ENCODE results near the gene PRDM7. TPM values are rescaled to one million over a fixed set of nuclear protein-coding genes. Genes with fewer than 3 reads are reported as not detected.

Gene PRDM7
- total and polyA plus RNA-seq, 9 donors: 0.19 TPM; not detected in 8

GRCh38 chr16:90040152-90041023 lies 36.7 kb downstream of the PRDM7 start:
- WGBS (ENCODE audit: insufficient coverage): 93% methylated on average over 29 of the region's 29 CpGs
- Histone ChIP-seq H3K4me1 (ENCODE audit: control insufficient read depth, insufficient read depth, low read length) (no peaks in the 10 kb centered on the region), H3K4me3 (ENCODE audit: low read length) (no peak overlapping the region), H3K9me3 (replicated peaks; ENCODE audit: control insufficient read depth, low read depth, low read length) (no peaks in the 10 kb centered on the region), H3K27ac (ENCODE audit: low read length) (no peak overlapping the region), H3K36me3 (ENCODE audit: control insufficient read depth, insufficient read depth, low read length) (peaks cover 81% of the 10 kb centered on the region), H3K27me3 (ENCODE audit: control insufficient read depth, insufficient read depth, low read length) (no peaks in the 10 kb centered on the region)
- DNase-seq: no peak

GRCh38 chr16:90037276-90037675 lies 39.9 kb downstream of the PRDM7 start:
- WGBS (ENCODE audit: insufficient coverage): 52% methylated on average over 9 of the region's 12 CpGs
- Histone ChIP-seq H3K36me3 (ENCODE audit: control insufficient read depth, insufficient read depth, low read length) (peaks cover 63% of the 10 kb centered on the region), H3K4me1 (ENCODE audit: control insufficient read depth, insufficient read depth, low read length) (no peaks in the 10 kb centered on the region), H3K4me3 (ENCODE audit: low read length) (no peak overlapping the region), H3K9me3 (replicated peaks; ENCODE audit: control insufficient read depth, low read depth, low read length) (no peaks in the 10 kb centered on the region), H3K27me3 (ENCODE audit: control insufficient read depth, insufficient read depth, low read length) (no peaks in the 10 kb centered on the region), H3K27ac (ENCODE audit: low read length) (no peak overlapping the region)
- DNase-seq: peak; percentile 55

GRCh38 chr16:90035902-90036301 lies 41.2 kb downstream of the PRDM7 start:
- H3K36me3 ChIP-seq (ENCODE audit: control insufficient read depth, insufficient read depth, low read length): peaks cover 62% of the 10 kb centered on the region
- WGBS (ENCODE audit: insufficient coverage): 79% methylated on average over 3 of the region's 5 CpGs
- no peaks in the 10 kb centered on the region for H3K27me3 ChIP-seq (ENCODE audit: control insufficient read depth, insufficient read depth, low read length)
- no peaks in the 10 kb centered on the region for H3K9me3 ChIP-seq (replicated peaks; ENCODE audit: control insufficient read depth, low read depth, low read length)
- no peaks in the 10 kb centered on the region for H3K4me1 ChIP-seq (ENCODE audit: control insufficient read depth, insufficient read depth, low read length)
- no peak overlapping the region for H3K27ac ChIP-seq (ENCODE audit: low read length)
- no peak for DNase-seq
- no peak overlapping the region for H3K4me3 ChIP-seq (ENCODE audit: low read length)

- H3K27me3 ChIP-seq (ENCODE audit: control insufficient read depth, insufficient read depth, low read length): no peaks in the 10 kb centered on the region
- 100% methylated on average over 3 of the region's 8 CpGs for WGBS (ENCODE audit: insufficient coverage)
- no peak overlapping the region for H3K4me3 ChIP-seq (ENCODE audit: low read length)
- no peaks in the 10 kb centered on the region for H3K4me1 ChIP-seq (ENCODE audit: control insufficient read depth, insufficient read depth, low read length)
- H3K9me3 ChIP-seq (replicated peaks; ENCODE audit: control insufficient read depth, low read depth, low read length): no peaks in the 10 kb centered on the region
- H3K36me3 ChIP-seq (ENCODE audit: control insufficient read depth, insufficient read depth, low read length): peaks cover 49% of the 10 kb centered on the region
- no peak for DNase-seq
- no peak overlapping the region for H3K27ac ChIP-seq (ENCODE audit: low read length)
These were observed 42.6 kb downstream of the PRDM7 start for GRCh38 chr16:90034504-90034903.

GRCh38 chr16:90033387-90033786 lies 43.7 kb downstream of the PRDM7 start:
- H3K9me3 ChIP-seq (replicated peaks; ENCODE audit: control insufficient read depth, low read depth, low read length): no peaks in the 10 kb centered on the region
- H3K4me3 ChIP-seq (ENCODE audit: low read length): no peak overlapping the region
- no peak overlapping the region for H3K27ac ChIP-seq (ENCODE audit: low read length)
- H3K4me1 ChIP-seq (ENCODE audit: control insufficient read depth, insufficient read depth, low read length): no peaks in the 10 kb centered on the region
- 85% methylated on average over 4 of the region's 4 CpGs for WGBS (ENCODE audit: insufficient coverage)
- peaks cover 43% of the 10 kb centered on the region for H3K36me3 ChIP-seq (ENCODE audit: control insufficient read depth, insufficient read depth, low read length)
- no peaks in the 10 kb centered on the region for H3K27me3 ChIP-seq (ENCODE audit: control insufficient read depth, insufficient read depth, low read length)
- DNase-seq: no peak

GRCh38 chr16:90032674-90033331 lies 44.3 kb downstream of the PRDM7 start:
- 95% methylated on average over 5 of the region's 8 CpGs for WGBS (ENCODE audit: insufficient coverage)
- Histone ChIP-seq H3K27me3 (ENCODE audit: control insufficient read depth, insufficient read depth, low read length) (no peaks in the 10 kb centered on the region), H3K27ac (ENCODE audit: low read length) (no peak overlapping the region), H3K4me3 (ENCODE audit: low read length) (no peak overlapping the region), H3K36me3 (ENCODE audit: control insufficient read depth, insufficient read depth, low read length) (peaks cover 37% of the 10 kb centered on the region), H3K4me1 (ENCODE audit: control insufficient read depth, insufficient read depth, low read length) (no peaks in the 10 kb centered on the region), H3K9me3 (replicated peaks; ENCODE audit: control insufficient read depth, low read depth, low read length) (no peaks in the 10 kb centered on the region)
- DNase-seq: peak; percentile 80

GRCh38 chr16:90031931-90032673 lies 45.0 kb downstream of the PRDM7 start:
- Histone ChIP-seq H3K9me3 (replicated peaks; ENCODE audit: control insufficient read depth, low read depth, low read length) (no peaks in the 10 kb centered on the region), H3K4me1 (ENCODE audit: control insufficient read depth, insufficient read depth, low read length) (no peaks in the 10 kb centered on the region), H3K36me3 (ENCODE audit: control insufficient read depth, insufficient read depth, low read length) (peaks cover 30% of the 10 kb centered on the region), H3K27ac (ENCODE audit: low read length) (no peak overlapping the region), H3K27me3 (ENCODE audit: control insufficient read depth, insufficient read depth, low read length) (no peaks in the 10 kb centered on the region), H3K4me3 (ENCODE audit: low read length) (no peak overlapping the region)
- WGBS (ENCODE audit: insufficient coverage): 84% methylated on average over 9 of the region's 9 CpGs
- no peak for DNase-seq

GRCh38 chr16:90031186-90031930 lies 45.8 kb downstream of the PRDM7 start:
- no peaks in the 10 kb centered on the region for H3K27me3 ChIP-seq (ENCODE audit: control insufficient read depth, insufficient read depth, low read length)
- H3K36me3 ChIP-seq (ENCODE audit: control insufficient read depth, insufficient read depth, low read length): peaks cover 24% of the 10 kb centered on the region
- DNase-seq: no peak
- WGBS (ENCODE audit: insufficient coverage): 86% methylated on average over 16 of the region's 19 CpGs
- H3K9me3 ChIP-seq (replicated peaks; ENCODE audit: control insufficient read depth, low read depth, low read length): no peaks in the 10 kb centered on the region
- H3K4me1 ChIP-seq (ENCODE audit: control insufficient read depth, insufficient read depth, low read length): no peaks in the 10 kb centered on the region
- no peak overlapping the region for H3K27ac ChIP-seq (ENCODE audit: low read length)
- no peak overlapping the region for H3K4me3 ChIP-seq (ENCODE audit: low read length)

- peaks cover 12% of the 10 kb centered on the region for H3K36me3 ChIP-seq (ENCODE audit: control insufficient read depth, insufficient read depth, low read length)
- H3K27ac ChIP-seq (ENCODE audit: low read length): no peak overlapping the region
- no peaks in the 10 kb centered on the region for H3K9me3 ChIP-seq (replicated peaks; ENCODE audit: control insufficient read depth, low read depth, low read length)
- 86% methylated on average over 12 of the region's 12 CpGs for WGBS (ENCODE audit: insufficient coverage)
- H3K27me3 ChIP-seq (ENCODE audit: control insufficient read depth, insufficient read depth, low read length): no peaks in the 10 kb centered on the region
- no peak overlapping the region for H3K4me3 ChIP-seq (ENCODE audit: low read length)
- H3K4me1 ChIP-seq (ENCODE audit: control insufficient read depth, insufficient read depth, low read length): no peaks in the 10 kb centered on the region
- no peak for DNase-seq
These were observed 48.1 kb downstream of the PRDM7 start for GRCh38 chr16:90028985-90029384.

Measured in muscle of leg (tissue), 11 donors.